Lung (tissue), 12 donors: ENCODE measurements around the gene ALS2. TPM values are rescaled to one million over a fixed set of nuclear protein-coding genes. Genes with fewer than 3 reads are reported as not detected.

ENCODE experiments used
- ATAC-seq: fragments of 200-7000 bp; cut with Tn5 transposase; one replicate; pipeline ENCODE4 v1.9.1; 2020; ENCODE audit warnings: moderate number of reproducible peaks; ENCODE audit not compliant: insufficient read depth, low FRiP score
- DNase-seq, 3 donors: peaks; one replicate each; pipeline ENCODE4 v3.0.0-alpha.2; 2013 to 2017
- H3K27ac ChIP-seq, 2 donors: one replicate each; pipeline ENCODE4 v1.5.1; 2013; ENCODE audit warnings: mild to moderate bottlenecking in 2 of 2, moderate library complexity in 2 of 2, control low read depth in 1 of 2, inconsistent platforms in 1 of 2, low read depth in 1 of 2, low read length in 1 of 2
- H3K27me3 ChIP-seq, 3 donors: one replicate each; pipeline ENCODE4 v1.5.1; 2013; ENCODE audit warnings: low read length in 2 of 3; ENCODE audit not compliant: control insufficient read depth in 3 of 3, insufficient read depth in 3 of 3
- H3K36me3 ChIP-seq, 4 donors: one replicate each; pipeline ENCODE4 v1.5.1; 2013; ENCODE audit warnings: low read length in 4 of 4, mild to moderate bottlenecking in 1 of 4, moderate library complexity in 1 of 4; ENCODE audit not compliant: control insufficient read depth in 4 of 4, insufficient read depth in 4 of 4
- H3K4me1 ChIP-seq, 5 donors: one replicate each; pipeline ENCODE4 v1.5.1; 2013; ENCODE audit warnings: low read length in 5 of 5, mild to moderate bottlenecking in 2 of 5, moderate library complexity in 1 of 5; ENCODE audit not compliant: control insufficient read depth in 5 of 5, insufficient read depth in 5 of 5
- H3K4me3 ChIP-seq: one replicate; pipeline ENCODE4 v1.5.1; 2013; ENCODE audit warnings: mild to moderate bottlenecking, control low read depth, moderate library complexity
- H3K9ac ChIP-seq, 2 donors: one replicate each; pipeline ENCODE4 v1.5.1; 2013; ENCODE audit warnings: low read length in 2 of 2, control low read depth in 1 of 2; ENCODE audit not compliant: insufficient read depth in 1 of 2
- H3K9me3 ChIP-seq, 4 donors: one replicate each; pipeline ENCODE4 v1.5.1; 2013; ENCODE audit warnings: low read length in 3 of 4, mild to moderate bottlenecking in 1 of 4, moderate library complexity in 1 of 4; ENCODE audit not compliant: control insufficient read depth in 4 of 4, insufficient read depth in 3 of 4
- WGBS, 2 donors: extraction: QIAGEN DNeasy Blood & Tissue Kit; methylation state at CpG; one replicate each; pipeline ENCODE4 v1.1.7; 2013; 5-methylcytosine and 5-hydroxymethylcytosine counted together
- polyA plus RNA-seq, 2 donors: library from polyadenylated mRNA; stranded (reverse); fragments of 200-250 nt; gene quantifications; one replicate each; pipeline ENCODE4 v1.2.1, GENCODE V29; 2013
- total RNA-seq, 2 donors: library from RNA; depleted of rRNA in 1 of 2; stranded (reverse); fragments of >200 nt in 1 of 2; gene quantifications; one replicate each; pipeline ENCODE4 v1.2.1, GENCODE V29; 2014 to 2021
- TF ChIP-seq, protein P1 (sequence below): IDR thresholded peaks from 2 replicates; pipeline ENCODE4 v1.5.1; 2012; ENCODE audit warnings: mild to moderate bottlenecking; ENCODE audit errors: control extremely low read depth, extremely low read depth
- donor health status: control.
- donor health status: control.
- donor health status: Bipolar disorder and iron deficiency.
- donor health status: healthy.
- donor health status: DM: yes; HTN: yes; CAD: no.

ALS2 gene
- total and polyA plus RNA-seq, 4 donors = 6.1 to 34.6 (median 15.3) TPM

DNA sequence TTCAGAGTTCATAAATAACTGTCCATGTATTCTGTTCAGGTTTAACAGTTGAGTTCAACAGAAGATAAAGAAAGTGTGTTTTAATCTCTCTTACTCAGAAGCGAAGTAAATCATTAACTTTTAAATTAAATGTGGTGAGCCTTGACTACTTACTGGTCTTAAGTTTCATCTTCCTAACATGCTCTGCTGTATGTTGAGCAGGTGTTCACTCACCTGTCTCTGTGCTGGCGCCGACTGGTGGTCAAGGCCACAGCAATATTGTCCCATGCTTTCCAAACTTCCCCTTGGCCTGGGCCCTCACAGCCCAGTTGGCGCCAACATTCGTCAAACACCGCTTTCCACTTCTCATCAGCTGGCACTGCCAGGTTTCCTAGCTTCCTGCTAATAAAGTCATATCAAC lies 65.3 kb downstream of the ALS2 start:
- ATAC-seq (no peak), DNase-seq (peak in 1 of 3 donors; percentile 14)
- Histone ChIP-seq H3K27me3 (no peaks in the 10 kb centered on the region), H3K4me1 (no peaks in the 10 kb centered on the region), H3K36me3 (peaks cover 19 to 34% (median 26%) of the 10 kb centered on the region in 4 donors), H3K9ac (no peak overlapping the region), H3K27ac (no peak overlapping the region), H3K4me3 (no peak overlapping the region), H3K9me3 (peaks cover 0 to under 1% (median 0%) of the 10 kb centered on the region in 4 donors)
- WGBS, 2 donors = 86 to 93% methylated on average over 6 of the region's 6 CpGs
- TF ChIP-seq, protein P1, sequence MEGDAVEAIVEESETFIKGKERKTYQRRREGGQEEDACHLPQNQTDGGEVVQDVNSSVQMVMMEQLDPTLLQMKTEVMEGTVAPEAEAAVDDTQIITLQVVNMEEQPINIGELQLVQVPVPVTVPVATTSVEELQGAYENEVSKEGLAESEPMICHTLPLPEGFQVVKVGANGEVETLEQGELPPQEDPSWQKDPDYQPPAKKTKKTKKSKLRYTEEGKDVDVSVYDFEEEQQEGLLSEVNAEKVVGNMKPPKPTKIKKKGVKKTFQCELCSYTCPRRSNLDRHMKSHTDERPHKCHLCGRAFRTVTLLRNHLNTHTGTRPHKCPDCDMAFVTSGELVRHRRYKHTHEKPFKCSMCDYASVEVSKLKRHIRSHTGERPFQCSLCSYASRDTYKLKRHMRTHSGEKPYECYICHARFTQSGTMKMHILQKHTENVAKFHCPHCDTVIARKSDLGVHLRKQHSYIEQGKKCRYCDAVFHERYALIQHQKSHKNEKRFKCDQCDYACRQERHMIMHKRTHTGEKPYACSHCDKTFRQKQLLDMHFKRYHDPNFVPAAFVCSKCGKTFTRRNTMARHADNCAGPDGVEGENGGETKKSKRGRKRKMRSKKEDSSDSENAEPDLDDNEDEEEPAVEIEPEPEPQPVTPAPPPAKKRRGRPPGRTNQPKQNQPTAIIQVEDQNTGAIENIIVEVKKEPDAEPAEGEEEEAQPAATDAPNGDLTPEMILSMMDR = no peak

DNA sequence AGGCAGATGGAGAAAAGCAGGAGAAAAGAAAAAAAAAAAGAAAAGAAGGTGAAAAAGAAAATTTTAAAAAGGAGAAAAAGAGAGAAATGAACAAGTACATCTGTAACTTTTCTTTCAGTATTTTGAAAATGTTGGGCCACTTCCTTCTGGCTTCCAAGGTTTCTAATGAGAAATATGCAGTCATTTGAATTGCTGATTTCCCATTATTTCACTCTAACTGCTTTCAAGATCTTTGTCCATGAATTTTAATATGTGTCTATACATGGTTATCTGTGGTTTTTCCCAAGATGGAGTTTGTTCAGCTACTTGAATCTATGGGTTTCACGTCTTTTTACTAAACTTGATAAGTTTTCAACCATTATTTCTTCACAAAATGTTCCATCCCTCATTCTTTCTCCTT lies 68.0 kb downstream of the ALS2 start:
- DNase-seq (no peak), ATAC-seq (no peak)
- TF ChIP-seq, protein P1 = no peak
- peaks cover 18 to 46% (median 23%) of the 10 kb centered on the region in 4 donors for H3K36me3 ChIP-seq
- WGBS, 2 donors = 94 to 98% methylated on average over 1 of the region's 1 CpG
- H3K4me1 ChIP-seq = no peaks in the 10 kb centered on the region
- no peak overlapping the region for H3K9ac ChIP-seq
- H3K27ac ChIP-seq = no peak overlapping the region
- H3K27me3 ChIP-seq = no peaks in the 10 kb centered on the region
- no peaks in the 10 kb centered on the region for H3K9me3 ChIP-seq
- H3K4me3 ChIP-seq = no peak overlapping the region

DNA sequence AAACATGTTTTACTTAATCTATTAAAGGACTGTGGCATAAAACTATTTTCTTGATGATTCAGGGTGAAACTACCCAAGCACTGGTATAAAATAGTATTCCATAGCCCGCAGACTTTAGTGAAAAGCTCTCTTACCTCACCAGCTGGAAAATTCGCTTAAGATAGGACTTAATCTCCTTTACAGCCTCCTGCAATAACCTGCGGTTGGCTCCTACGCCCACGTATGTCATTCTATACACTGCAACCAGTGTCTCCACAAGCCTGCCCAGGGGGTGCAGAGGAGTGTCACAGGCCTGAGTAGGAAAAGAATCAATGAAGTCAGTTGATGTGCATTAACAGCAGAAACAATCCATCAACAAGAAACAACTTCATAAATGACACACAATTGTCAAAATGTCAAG lies 71.0 kb downstream of the ALS2 start:
- Histone ChIP-seq H3K4me1 (no peaks in the 10 kb centered on the region), H3K27ac (no peak overlapping the region), H3K36me3 (peaks cover 17 to 40% (median 18%) of the 10 kb centered on the region in 4 donors), H3K27me3 (no peaks in the 10 kb centered on the region), H3K4me3 (no peak overlapping the region), H3K9me3 (no peaks in the 10 kb centered on the region), H3K9ac (no peak overlapping the region)
- DNase-seq = no peak
- WGBS, 2 donors = 96% methylated on average over 5 of the region's 5 CpGs
- TF ChIP-seq, protein P1 = no peak
- ATAC-seq = no peak

DNA sequence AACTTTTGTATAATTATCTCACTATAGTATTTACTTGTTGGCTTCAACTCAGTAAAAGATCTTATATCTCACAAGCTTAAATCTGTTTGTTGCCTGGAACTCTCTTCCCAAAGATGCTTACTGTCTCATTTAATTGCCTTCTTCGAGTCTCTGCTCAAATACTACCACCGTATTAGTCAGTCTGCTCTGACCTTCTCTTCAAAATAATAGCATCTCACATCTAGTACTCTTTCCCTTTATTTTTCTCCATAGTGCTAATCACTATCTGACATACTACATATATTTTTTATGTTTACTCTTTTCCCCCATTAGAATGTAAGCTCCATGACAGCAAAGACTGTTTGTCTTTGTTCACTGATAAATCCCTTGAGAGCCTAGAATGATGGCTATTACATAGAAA lies 71.7 kb downstream of the ALS2 start:
- WGBS, 2 donors = 78 to 87% methylated on average over 2 of the region's 2 CpGs
- Histone ChIP-seq H3K4me3 (no peak overlapping the region), H3K9me3 (no peaks in the 10 kb centered on the region), H3K27ac (no peak overlapping the region), H3K27me3 (no peaks in the 10 kb centered on the region), H3K9ac (no peak overlapping the region), H3K36me3 (peaks cover 14 to 42% (median 17%) of the 10 kb centered on the region in 4 donors), H3K4me1 (no peaks in the 10 kb centered on the region)
- TF ChIP-seq, protein P1 = no peak
- ATAC-seq (no peak), DNase-seq (no peak)
